ENCODE measurements around the gene DDX10.
"Not testable (repeated sequence)": the region's sequence is repeated elsewhere in the genome, so short reads cannot be mapped to it uniquely, and the experiment has no call there.

DDX10 gene

DNA sequence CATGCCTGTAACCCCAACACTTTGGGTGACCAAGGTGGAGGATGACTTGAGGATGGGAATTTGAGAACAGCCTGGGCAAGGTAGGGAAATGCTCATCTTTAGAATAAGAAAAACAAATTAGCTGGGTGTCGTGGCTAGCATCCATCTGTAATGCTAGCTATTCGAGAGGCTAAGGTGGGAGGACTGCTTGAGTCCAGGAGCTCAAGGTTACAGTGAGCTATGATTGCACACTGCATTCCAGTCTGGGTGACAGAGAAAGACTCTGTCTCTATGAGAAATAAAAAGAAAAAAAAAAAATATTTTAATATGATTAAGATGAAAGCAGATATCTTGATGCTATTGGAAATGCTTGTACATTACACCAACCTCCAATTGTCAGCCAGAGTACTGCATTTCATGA is 28.6 kb upstream of the DDX10 start:
- TF ChIP-seq CTCF (IDR thresholded peaks at IDR 0.05; ENCODE audit: insufficient read depth, low read depth, low read length, missing control alignments) = no peak
- no peak for DNase-seq (ENCODE audit: low read depth)
- no peak overlapping the region for H3K4me3 ChIP-seq (ENCODE audit: low read depth, low read length)

GRCh38 chr11:108639146-108639545 is 25.7 kb upstream of the DDX10 start:
- no peak overlapping the region for H3K4me3 ChIP-seq (ENCODE audit: low read depth, low read length)
- TF ChIP-seq CTCF (IDR thresholded peaks at IDR 0.05; ENCODE audit: insufficient read depth, low read depth, low read length, missing control alignments) = no peak
- no peak for DNase-seq (ENCODE audit: low read depth)

- not testable (repeated sequence) for DNase-seq (ENCODE audit: low read depth); H3K4me3 ChIP-seq (ENCODE audit: low read depth, low read length)
Observed at GRCh38 chr11:108641752-108642151, 23.1 kb upstream of the DDX10 start.

DNA sequence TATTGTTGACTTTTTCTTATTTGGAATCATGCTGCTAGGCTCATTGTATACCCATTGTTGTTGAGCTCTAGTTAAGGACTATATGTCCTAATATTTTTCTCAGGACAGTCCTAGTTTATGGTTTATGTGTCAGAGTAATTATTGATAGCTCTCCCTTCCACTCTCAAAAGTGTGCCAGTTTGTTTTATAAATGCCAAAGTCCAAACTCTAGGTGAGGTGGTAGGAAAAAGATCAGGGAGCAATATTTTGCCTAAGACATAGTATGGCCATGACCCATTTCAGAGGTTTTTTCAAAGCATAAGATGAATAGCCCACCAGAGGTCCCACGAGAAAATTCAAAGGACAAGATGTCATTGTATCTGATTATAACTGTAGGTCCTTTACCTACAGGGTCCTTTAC is 20.9 kb upstream of the DDX10 start:
- TF ChIP-seq CTCF (IDR thresholded peaks at IDR 0.05; ENCODE audit: insufficient read depth, low read depth, low read length, missing control alignments) = no peak
- no peak overlapping the region for H3K4me3 ChIP-seq (ENCODE audit: low read depth, low read length)
- no peak for DNase-seq (ENCODE audit: low read depth)

DNA sequence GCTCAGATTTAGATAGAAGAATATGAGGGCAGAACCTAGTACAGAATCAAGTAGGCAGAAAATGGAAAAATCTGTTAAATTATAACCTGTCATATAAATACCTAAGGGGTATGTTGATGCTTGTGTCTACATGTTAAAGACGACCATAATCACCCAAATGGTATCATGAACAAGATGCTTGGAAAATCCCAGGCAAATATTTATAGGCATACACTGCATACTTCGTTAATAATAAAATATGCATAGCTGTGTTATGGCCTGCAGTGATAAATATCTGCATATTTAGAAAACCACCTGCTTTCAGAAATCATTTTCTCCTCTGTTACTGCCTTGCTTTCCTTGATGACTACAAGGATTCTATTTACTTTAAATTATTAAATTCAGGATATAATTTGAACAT is 18.9 kb upstream of the DDX10 start:
- no peak for TF ChIP-seq CTCF (IDR thresholded peaks at IDR 0.05; ENCODE audit: insufficient read depth, low read depth, low read length, missing control alignments)
- no peak for DNase-seq (ENCODE audit: low read depth)
- no peak overlapping the region for H3K4me3 ChIP-seq (ENCODE audit: low read depth, low read length)

GRCh38 chr11:108647387-108647700 is 17.5 kb upstream of the DDX10 start:
- TF ChIP-seq CTCF (IDR thresholded peaks at IDR 0.05; ENCODE audit: insufficient read depth, low read depth, low read length, missing control alignments) = no peak
- H3K4me3 ChIP-seq (ENCODE audit: low read depth, low read length) = no peak overlapping the region
- DNase-seq (ENCODE audit: low read depth) = no peak

DNA sequence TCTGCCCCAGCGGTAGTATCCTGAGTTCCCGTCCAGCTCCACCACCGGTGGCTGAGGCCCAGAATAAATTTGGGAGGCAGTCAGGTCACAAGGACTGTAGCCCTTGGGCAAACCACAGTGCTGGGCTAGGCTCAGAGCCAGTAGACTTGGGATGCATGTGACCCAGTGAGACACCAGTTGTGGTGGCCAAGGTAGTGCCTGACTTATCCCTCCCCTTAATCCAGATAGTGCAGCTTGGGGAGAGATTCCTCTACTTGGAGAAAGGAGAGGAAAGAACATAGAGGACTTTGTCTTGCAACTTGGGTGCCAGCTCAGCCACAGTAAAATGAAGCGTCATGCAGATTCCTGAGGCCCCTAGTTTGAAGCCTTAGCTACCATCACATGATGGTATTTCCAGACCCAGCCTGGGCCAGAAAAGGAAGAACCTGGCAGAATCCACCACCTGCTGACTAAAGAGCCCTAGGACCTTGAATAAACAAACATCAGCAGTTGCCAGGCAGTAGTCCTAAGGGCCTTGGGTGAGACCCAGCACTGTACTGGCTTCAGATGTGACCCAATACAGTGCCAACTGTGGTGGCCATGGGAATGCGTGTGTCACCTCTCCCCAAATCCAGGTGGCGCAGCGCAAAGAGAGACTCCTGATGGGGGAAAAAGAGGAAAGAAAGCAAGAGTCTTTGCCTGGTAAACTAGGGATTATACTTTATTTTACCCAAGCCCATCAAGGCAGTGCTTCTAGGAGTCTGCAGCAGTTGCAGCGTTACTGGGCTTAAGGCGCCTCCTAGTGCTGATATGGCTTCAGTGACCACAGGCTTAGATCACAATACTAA is 17.0 kb upstream of the DDX10 start:
- peak; percentile 87 for TF ChIP-seq CTCF (IDR thresholded peaks at IDR 0.05; ENCODE audit: insufficient read depth, low read depth, low read length, missing control alignments)
- no peak overlapping the region for H3K4me3 ChIP-seq (ENCODE audit: low read depth, low read length)
- peak; percentile 83 for DNase-seq (ENCODE audit: low read depth)
